Activated CD8-positive, alpha-beta T cell treated with anti-CD3 and anti-CD28 coated beads for 36 hours (primary cell): ENCODE data around the gene DNM3. TPM values are rescaled to one million over a fixed set of nuclear protein-coding genes. Genes with fewer than 3 reads are reported as not detected.

Experiments
- ATAC-seq: fragments of 200-7000 bp; cut with Tn5 transposase; one replicate; pipeline ENCODE4 v1.10.0; 2021; ENCODE audit warnings: mild to moderate bottlenecking, moderate library complexity
- CTCF ChIA-PET: fragments of 350-600 bp; sonication (Branson Sonifier 250); formaldehyde crosslinking; loops from one replicate; lab custom pipeline; 2021; ENCODE audit warnings: antibody characterized with exemption; lab: Charles Lee
- POLR2A ChIA-PET: fragments of 350-600 bp; sonication (Branson Sonifier 250); formaldehyde crosslinking; loops from one replicate; lab custom pipeline; 2021; ENCODE audit warnings: antibody characterized with exemption; lab: Charles Lee
- DNase-seq: peaks from one replicate; pipeline ENCODE4 v3.0.0-alpha.2; 2020
- H3K27ac Mint-ChIP-seq: one replicate; pipeline ENCODE4 v1.8.0; 2021; ENCODE audit warnings: mild to moderate bottlenecking, mixed read lengths
- H3K27me3 Mint-ChIP-seq: one replicate; pipeline ENCODE4 v1.8.0; 2021; ENCODE audit warnings: mixed read lengths
- H3K36me3 Mint-ChIP-seq: one replicate; pipeline ENCODE4 v1.8.0; 2021; ENCODE audit warnings: low read depth, mixed read lengths
- H3K4me1 Mint-ChIP-seq: one replicate; pipeline ENCODE4 v1.8.0; 2021; ENCODE audit warnings: low read depth, mixed read lengths
- H3K4me3 Mint-ChIP-seq: one replicate; pipeline ENCODE4 v1.8.0; 2021; ENCODE audit warnings: mild to moderate bottlenecking, moderate library complexity, mixed read lengths
- H3K9me3 Mint-ChIP-seq: one replicate; pipeline ENCODE4 v1.8.0; 2021; ENCODE audit warnings: mixed read lengths
- CTCF ChIP-seq: fragments of 200-600 bp; IDR thresholded peaks from one replicate; pipeline ENCODE4 v1.8.0; 2022; ENCODE audit warnings: antibody characterized with exemption, mild to moderate bottlenecking
- intact Hi-C: fragments of 100-400 bp; cut with micrococcal nuclease; formaldehyde crosslinking; loops from one replicate; pipeline ENCODE4 v1.10.0; 2022
- total RNA-seq, 2 experiments: library from RNA; stranded (reverse); gene quantifications; one replicate each; pipeline ENCODE4 v1.2.3, GENCODE V29; 2021

Gene DNM3
- total RNA-seq, 2 experiments from 2014 or later = 0.58 to 1.1 TPM

GRCh38 chr1:172229942-172230341 is 388.6 kb downstream of the DNM3 start:
- intact Hi-C loops = no loop called here
- Mint-ChIP-seq H3K27me3 (no peaks in the 10 kb centered on the region), H3K36me3 (no peaks in the 10 kb centered on the region), H3K27ac (no peak overlapping the region), H3K9me3 (peaks cover 3% of the 10 kb centered on the region), H3K4me3 (no peak overlapping the region), H3K4me1 (peaks cover 5% of the 10 kb centered on the region)
- ATAC-seq = no peak
- CTCF ChIA-PET = no interaction called here
- no peak for DNase-seq
- no peak for TF ChIP-seq CTCF
- POLR2A ChIA-PET = no interaction called here

GRCh38 chr1:172230526-172230925 is 389.2 kb downstream of the DNM3 start:
- H3K27ac Mint-ChIP-seq = no peak overlapping the region
- H3K27me3 Mint-ChIP-seq = no peaks in the 10 kb centered on the region
- ChIA-PET POLR2A (no interaction called here), CTCF (no interaction called here)
- H3K4me3 Mint-ChIP-seq = no peak overlapping the region
- no peak for TF ChIP-seq CTCF
- H3K4me1 Mint-ChIP-seq = peaks cover 5% of the 10 kb centered on the region
- peaks cover 3% of the 10 kb centered on the region for H3K9me3 Mint-ChIP-seq
- DNase-seq (no peak), ATAC-seq (no peak)
- intact Hi-C loops = no loop called here
- H3K36me3 Mint-ChIP-seq = no peaks in the 10 kb centered on the region

- CTCF ChIA-PET = interaction anchor here (0.7 kb wide), 1 partner anchor 234 kb away, joined by 3 read pairs; no protein-coding TSS in a partner anchor
- TF ChIP-seq CTCF = no peak
Observed at GRCh38 chr1:172236958-172237357, 395.7 kb downstream of the DNM3 start.

GRCh38 chr1:172238158-172238557 is 396.9 kb downstream of the DNM3 start:
- H3K27me3 Mint-ChIP-seq = no peaks in the 10 kb centered on the region
- ATAC-seq (no peak), DNase-seq (no peak)
- no peak overlapping the region for H3K27ac Mint-ChIP-seq
- no peaks in the 10 kb centered on the region for H3K9me3 Mint-ChIP-seq
- CTCF ChIA-PET = interaction anchor here (1.9 kb wide), 1 partner anchor 16 kb away, joined by 4 read pairs; no protein-coding TSS in a partner anchor
- H3K4me1 Mint-ChIP-seq = peaks cover 2% of the 10 kb centered on the region
- TF ChIP-seq CTCF = no peak
- intact Hi-C loops = no loop called here
- H3K4me3 Mint-ChIP-seq = no peak overlapping the region
- POLR2A ChIA-PET = no interaction called here
- H3K36me3 Mint-ChIP-seq = no peaks in the 10 kb centered on the region

More at GRCh38 chr1:172236958-172237357, 395.7 kb downstream of the DNM3 start:
- Mint-ChIP-seq H3K36me3 (no peaks in the 10 kb centered on the region), H3K9me3 (no peaks in the 10 kb centered on the region), H3K4me1 (peaks cover 2% of the 10 kb centered on the region), H3K4me3 (no peak overlapping the region), H3K27me3 (no peaks in the 10 kb centered on the region), H3K27ac (no peak overlapping the region)
- POLR2A ChIA-PET = no interaction called here
- intact Hi-C loops = no loop called here
- DNase-seq (no peak), ATAC-seq (no peak)

GRCh38 chr1:172238965-172239364 is 397.7 kb downstream of the DNM3 start:
- Mint-ChIP-seq H3K36me3 (no peaks in the 10 kb centered on the region), H3K27me3 (no peaks in the 10 kb centered on the region), H3K4me1 (peaks cover 2% of the 10 kb centered on the region), H3K27ac (no peak overlapping the region), H3K4me3 (no peak overlapping the region), H3K9me3 (no peaks in the 10 kb centered on the region)
- DNase-seq (no peak), ATAC-seq (no peak)
- TF ChIP-seq CTCF = no peak
- ChIA-PET POLR2A (no interaction called here), CTCF (interaction anchor here (1.9 kb wide), 1 partner anchor 15 kb away, joined by 4 read pairs; no protein-coding TSS in a partner anchor)
- intact Hi-C loops = no loop called here
